HG02870 (cell line): ENCODE data around the gene RNASE3.
"Not testable (repeated sequence)": the region's sequence is repeated elsewhere in the genome, so short reads cannot be mapped to it uniquely, and the experiment has no call there.

ENCODE experiments used
- ATAC-seq: cut with Tn5 transposase; IDR thresholded peaks from one replicate; pipeline ENCODE4 v1.9.1; 2021; ENCODE audit warnings: mild to moderate bottlenecking, moderate library complexity; ENCODE audit not compliant: unreplicated experiment

The RNASE3 gene

GRCh38 chr14:20910822-20911221 lies 19.6 kb downstream of the RNASE3 start:
- not testable (repeated sequence) for ATAC-seq

GRCh38 chr14:20919038-20919756 lies 28.0 kb downstream of the RNASE3 start:
- not testable (repeated sequence) for ATAC-seq

GRCh38 chr14:20923766-20924297 lies 32.6 kb downstream of the RNASE3 start:
- not testable (repeated sequence) for ATAC-seq

- no peak for ATAC-seq
Measured at GRCh38 chr14:20934148-20934762, 43.1 kb downstream of the RNASE3 start.

- ATAC-seq = no peak
Measured at GRCh38 chr14:20935303-20935984, 44.3 kb downstream of the RNASE3 start.
